SK-N-SH treated with all-trans-retinoic acid at 6 μM for 48 hours (cell line): ENCODE measurements around the gene ANKRD39.

ENCODE experiments used
- ATAC-seq: fragments of 200-7000 bp; cut with Tn5 transposase; 3 replicates; pipeline ENCODE4 v1.9.1; 2020; ENCODE audit warnings: mild to moderate bottlenecking, moderate library complexity
- ARNTL ChIP-seq: fragments of 450-650 bp; formaldehyde crosslinking; IDR thresholded peaks from 2 replicates; pipeline ENCODE4 v1.5.0; 2020; ENCODE audit warnings: low read depth, mild to moderate bottlenecking, moderate library complexity, borderline replicate concordance
- BACH2 ChIP-seq: fragments of 250-450 bp; sonication (Bioruptor Pico); IDR thresholded peaks from 2 replicates; pipeline ENCODE4 v1.9.0; 2021; ENCODE audit warnings: mild to moderate bottlenecking, borderline replicate concordance
- CREB5 ChIP-seq: fragments of 250-450 bp; sonication (Bioruptor Pico); IDR thresholded peaks from 2 replicates; pipeline ENCODE4 v1.5.1; 2020; ENCODE audit warnings: low read depth, mild to moderate bottlenecking, moderate library complexity
- CSDC2 ChIP-seq: fragments of 250-450 bp; sonication (Bioruptor Pico); IDR thresholded peaks from 2 replicates; pipeline ENCODE4 v1.5.0; 2020; ENCODE audit warnings: mild to moderate bottlenecking, moderate library complexity
- CSRNP3 ChIP-seq: fragments of 250-450 bp; sonication (Bioruptor Pico); IDR thresholded peaks from 2 replicates; pipeline ENCODE4 v1.5.1; 2021; ENCODE audit warnings: mild to moderate bottlenecking, moderate library complexity
- ESRRG ChIP-seq: fragments of 250-450 bp; sonication (Bioruptor Pico); IDR thresholded peaks from 2 replicates; pipeline ENCODE4 v1.6.1; 2021; ENCODE audit warnings: mild to moderate bottlenecking
- GLIS3 ChIP-seq: fragments of 250-450 bp; sonication (Bioruptor Pico); IDR thresholded peaks from 2 replicates; pipeline ENCODE4 v1.5.0; 2020; ENCODE audit warnings: mild to moderate bottlenecking, moderate library complexity
- ISL1 ChIP-seq: fragments of 250-450 bp; sonication (Bioruptor Pico); IDR thresholded peaks from 2 replicates; pipeline ENCODE4 v2.1.2; 2022; ENCODE audit warnings: mild to moderate bottlenecking, moderate library complexity
- OSR1 ChIP-seq: fragments of 250-450 bp; sonication (Bioruptor Pico); IDR thresholded peaks from 2 replicates; pipeline ENCODE4 v1.8.0; 2022; ENCODE audit warnings: moderate library complexity, mild to moderate bottlenecking, inconsistent platforms
- PATZ1 ChIP-seq: fragments of 250-450 bp; sonication (Bioruptor Pico); IDR thresholded peaks from 2 replicates; pipeline ENCODE4 v1.8.0; 2020; ENCODE audit warnings: mild to moderate bottlenecking, moderate library complexity, borderline replicate concordance
- PPARA ChIP-seq: fragments of 250-450 bp; sonication (Bioruptor Pico); IDR thresholded peaks from 2 replicates; pipeline ENCODE4 v1.5.0; 2020; ENCODE audit warnings: mild to moderate bottlenecking, borderline replicate concordance
- RARB ChIP-seq: fragments of 250-450 bp; sonication (Bioruptor Pico); IDR thresholded peaks from 2 replicates; pipeline ENCODE4 v1.8.0; 2021; ENCODE audit warnings: mild to moderate bottlenecking, moderate library complexity
- TCF4 ChIP-seq: fragments of 250-450 bp; sonication (Bioruptor Pico); IDR thresholded peaks from 2 replicates; pipeline ENCODE4 v1.8.0; 2021; ENCODE audit warnings: mild to moderate bottlenecking, moderate library complexity, borderline replicate concordance
- TOX ChIP-seq: fragments of 250-450 bp; sonication (Bioruptor Pico); IDR thresholded peaks from 2 replicates; pipeline ENCODE4 v1.8.0; 2021; ENCODE audit warnings: mild to moderate bottlenecking, moderate library complexity, borderline replicate concordance
- TSHZ2 ChIP-seq: fragments of 250-450 bp; sonication (Bioruptor Pico); IDR thresholded peaks from 2 replicates; pipeline ENCODE4 v1.5.0; 2020; ENCODE audit warnings: mild to moderate bottlenecking, moderate library complexity
- ZC3H10 ChIP-seq: fragments of 250-450 bp; sonication (Bioruptor Pico); IDR thresholded peaks from 2 replicates; pipeline ENCODE4 v1.5.1; 2021; ENCODE audit warnings: mild to moderate bottlenecking, moderate library complexity
- ZFP3 ChIP-seq: fragments of 250-450 bp; sonication (Bioruptor Pico); IDR thresholded peaks from 2 replicates; pipeline ENCODE4 v1.5.0; 2020; ENCODE audit warnings: mild to moderate bottlenecking, moderate library complexity
- ZFP30 ChIP-seq: fragments of 450-650 bp; formaldehyde crosslinking; IDR thresholded peaks from 2 replicates; pipeline ENCODE4 v1.5.0; 2022; ENCODE audit warnings: mild to moderate bottlenecking, moderate library complexity
- ZNF565 ChIP-seq: fragments of 450-650 bp; formaldehyde crosslinking; conservative IDR thresholded peaks from 2 replicates; pipeline ENCODE4 v1.5.0; 2020; ENCODE audit warnings: low read depth, mild to moderate bottlenecking, moderate library complexity
- ZNF70 ChIP-seq: fragments of 450-650 bp; formaldehyde crosslinking; IDR thresholded peaks from 2 replicates; pipeline ENCODE4 v1.5.0; 2020; ENCODE audit warnings: mild to moderate bottlenecking, moderate library complexity
- ZNF8 ChIP-seq: fragments of 450-650 bp; formaldehyde crosslinking; IDR thresholded peaks from 2 replicates; pipeline ENCODE4 v1.5.0; 2020; ENCODE audit warnings: mild to moderate bottlenecking, moderate library complexity
- TF ChIP-seq, protein P1 (sequence below): fragments of 250-450 bp; sonication (Bioruptor Pico); IDR thresholded peaks from 2 replicates; pipeline ENCODE4 v1.8.0; 2021; ENCODE audit warnings: low read depth, mild to moderate bottlenecking, moderate library complexity, borderline replicate concordance

Gene ANKRD39

DNA sequence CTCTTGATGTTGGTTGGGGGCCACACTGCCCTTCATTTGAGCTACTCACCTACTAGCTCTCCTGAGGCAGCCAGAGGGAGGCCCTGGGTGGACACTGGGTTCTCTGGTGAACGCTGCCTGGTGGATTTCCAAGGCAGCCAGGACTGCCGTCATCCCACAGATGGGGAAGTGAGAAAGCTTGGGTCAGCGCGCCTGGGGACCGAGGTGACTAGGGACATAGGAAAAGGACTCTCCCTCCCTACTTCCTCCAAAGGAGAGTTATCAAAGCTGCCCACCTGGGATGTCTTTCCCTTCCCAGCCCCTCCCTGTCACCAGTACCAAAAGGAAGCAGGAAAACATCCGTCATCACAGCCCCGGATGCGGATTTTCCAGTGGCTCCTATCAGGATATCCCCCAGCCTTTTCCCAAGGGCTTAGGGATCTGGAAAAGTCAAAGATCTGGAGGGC is 15.9 kb upstream of the ANKRD39 start:
- ATAC-seq = no peak
- TF ChIP-seq ZNF565 (CRISPR knock-in tag) (no peak), RARB (CRISPR knock-in tag) (no peak), TCF4 (CRISPR knock-in tag) (no peak), OSR1 (CRISPR knock-in tag) (no peak), ARNTL (CRISPR knock-in tag) (no peak), GLIS3 (CRISPR knock-in tag) (no peak), CSDC2 (CRISPR knock-in tag) (no peak), CREB5 (CRISPR knock-in tag) (no peak), ZNF8 (no peak), PPARA (CRISPR knock-in tag) (no peak), ZNF70 (CRISPR knock-in tag) (no peak), TOX (CRISPR knock-in tag) (no peak), ZFP30 (no peak), ZC3H10 (CRISPR knock-in tag) (no peak), BACH2 (CRISPR knock-in tag) (no peak), TSHZ2 (CRISPR knock-in tag) (no peak), ESRRG (no peak), PATZ1 (no peak), CSRNP3 (CRISPR knock-in tag) (no peak)
- TF ChIP-seq, protein P1, sequence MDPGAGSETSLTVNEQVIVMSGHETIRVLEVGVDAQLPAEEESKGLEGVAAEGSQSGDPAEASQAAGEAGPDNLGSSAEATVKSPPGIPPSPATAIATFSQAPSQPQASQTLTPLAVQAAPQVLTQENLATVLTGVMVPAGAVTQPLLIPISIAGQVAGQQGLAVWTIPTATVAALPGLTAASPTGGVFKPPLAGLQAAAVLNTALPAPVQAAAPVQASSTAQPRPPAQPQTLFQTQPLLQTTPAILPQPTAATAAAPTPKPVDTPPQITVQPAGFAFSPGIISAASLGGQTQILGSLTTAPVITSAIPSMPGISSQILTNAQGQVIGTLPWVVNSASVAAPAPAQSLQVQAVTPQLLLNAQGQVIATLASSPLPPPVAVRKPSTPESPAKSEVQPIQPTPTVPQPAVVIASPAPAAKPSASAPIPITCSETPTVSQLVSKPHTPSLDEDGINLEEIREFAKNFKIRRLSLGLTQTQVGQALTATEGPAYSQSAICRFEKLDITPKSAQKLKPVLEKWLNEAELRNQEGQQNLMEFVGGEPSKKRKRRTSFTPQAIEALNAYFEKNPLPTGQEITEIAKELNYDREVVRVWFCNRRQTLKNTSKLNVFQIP (CRISPR knock-in tag) = no peak

DNA sequence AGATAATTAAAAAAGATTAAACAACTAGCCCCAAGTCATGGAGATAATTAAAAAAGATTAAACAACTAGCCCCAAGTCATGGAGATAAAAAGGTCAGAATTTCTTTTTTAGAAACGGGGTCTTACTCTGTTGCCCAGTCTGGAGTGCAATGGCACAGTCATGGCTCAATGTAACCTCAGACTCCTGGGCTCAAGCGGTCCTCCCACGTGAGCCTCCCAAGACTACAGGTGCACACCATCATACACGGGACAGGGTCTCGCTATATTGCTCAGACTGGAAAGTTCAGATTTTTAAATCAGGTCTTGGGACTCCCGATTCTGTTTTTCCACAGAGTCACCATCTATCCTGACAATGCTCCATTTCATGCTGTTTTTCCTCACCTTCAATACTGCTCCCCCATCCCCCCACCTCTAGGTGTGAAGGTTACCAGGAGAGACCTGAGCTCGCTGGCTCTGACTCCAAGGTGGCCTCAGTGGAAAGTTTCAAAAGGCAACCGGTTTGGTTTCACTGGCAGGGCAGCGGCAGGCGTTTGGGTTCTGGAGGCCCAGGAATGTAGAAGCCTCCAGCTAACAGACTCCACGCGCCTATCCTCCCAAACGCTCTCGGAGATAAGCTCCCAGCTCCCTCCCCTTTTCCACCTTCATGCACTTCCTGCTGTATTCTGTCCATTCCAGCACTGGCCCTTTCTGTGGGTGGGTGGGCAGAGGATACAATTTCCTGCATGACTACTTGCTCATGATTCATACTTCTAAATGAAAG is 15.0 kb upstream of the ANKRD39 start:
- TF ChIP-seq ZFP30 = no peak
- no peak for TF ChIP-seq TOX (CRISPR knock-in tag)
- TF ChIP-seq ZFP3 (CRISPR knock-in tag) = no peak
- TF ChIP-seq TCF4 (CRISPR knock-in tag) = no peak
- no peak for TF ChIP-seq ISL1
- TF ChIP-seq, protein P1 (CRISPR knock-in tag) = no peak
- no peak for TF ChIP-seq RARB (CRISPR knock-in tag)
- TF ChIP-seq BACH2 (CRISPR knock-in tag) = no peak
- TF ChIP-seq TSHZ2 (CRISPR knock-in tag) = no peak
- ATAC-seq = no peak
